IMR-90 (cell line): Measurements from ENCODE around the gene OPA3. TPM values are rescaled to one million over a fixed set of nuclear protein-coding genes. Genes with fewer than 3 reads are reported as not detected.

ENCODE experiments used
- ATAC-seq: fragments of 200-7000 bp; cut with Tn5 transposase; 2 replicates; pipeline ENCODE4 v1.9.1; 2020; ENCODE audit warnings: low read depth, mild to moderate bottlenecking, moderate library complexity
- BruUV-seq: library from RNA; stranded (reverse); fragments of 400-500 nt; replicated peaks from 2 replicates; lab custom pipeline; 2021; lab: Mats Ljungman, UMichigan
- CTCF ChIA-PET: fragments of 300-600 bp; formaldehyde crosslinking; extraction: SDS; loops from one replicate; lab custom pipeline; 2021; ENCODE audit warnings: antibody characterized with exemption; lab: Yijun Ruan, JAX
- POLR2A ChIA-PET: fragments of 300-600 bp; sonication (Branson Sonifier 250); formaldehyde crosslinking; loops from one replicate; lab custom pipeline; 2022; ENCODE audit warnings: antibody characterized with exemption; ENCODE audit not compliant: unreplicated experiment; lab: Charles Lee
- DNase-seq: peaks from one replicate; pipeline ENCODE4 v3.0.0; 2013
- H2AFZ ChIP-seq: replicated peaks from 2 replicates; pipeline ENCODE3; 2013; ENCODE audit warnings: low read length, mild to moderate bottlenecking; ENCODE audit not compliant: poor library complexity
- H2AK5ac ChIP-seq: 2 replicates; pipeline ENCODE4 v1.6.1; 2013; ENCODE audit warnings: low read depth, low read length, inconsistent platforms
- H2AK9ac ChIP-seq: replicated peaks from 2 replicates; pipeline ENCODE3; 2013; ENCODE audit warnings: mild to moderate bottlenecking, low read depth, low read length, moderate library complexity; ENCODE audit not compliant: poor library complexity
- H2BK120ac ChIP-seq: 2 replicates; pipeline ENCODE4 v1.6.1; 2013; ENCODE audit warnings: low read depth, low read length, inconsistent platforms
- H2BK15ac ChIP-seq: 3 replicates; pipeline ENCODE4 v1.6.1; 2013; ENCODE audit warnings: low read depth, low read length, inconsistent platforms
- H2BK20ac ChIP-seq: 2 replicates; pipeline ENCODE4 v1.6.1; 2013; ENCODE audit warnings: low read depth, mild to moderate bottlenecking, inconsistent platforms, low read length, moderate library complexity
- H2BK5ac ChIP-seq: 2 replicates; pipeline ENCODE4 v1.6.1; 2013; ENCODE audit warnings: mild to moderate bottlenecking, low read depth, low read length, inconsistent platforms; ENCODE audit not compliant: poor library complexity, severe bottlenecking
- H3K14ac ChIP-seq: replicated peaks from 2 replicates; pipeline ENCODE4 v1.6.1; 2013; ENCODE audit warnings: low read depth, low read length, inconsistent platforms
- H3K18ac ChIP-seq: 2 replicates; pipeline ENCODE4 v1.6.1; 2013; ENCODE audit warnings: low read depth, low read length, control low read depth
- H3K23ac ChIP-seq: 2 replicates; pipeline ENCODE4 v1.6.1; 2013; ENCODE audit warnings: low read depth, low read length, inconsistent platforms
- H3K27ac ChIP-seq: 2 replicates; pipeline ENCODE4 v1.5.1; 2013; ENCODE audit warnings: mild to moderate bottlenecking, control low read depth, low read length; ENCODE audit not compliant: insufficient read depth
- H3K27me3 ChIP-seq: 2 replicates; pipeline ENCODE4 v1.6.1; 2013; ENCODE audit warnings: low read length; ENCODE audit not compliant: control insufficient read depth, insufficient read depth
- H3K36me3 ChIP-seq: 2 replicates; pipeline ENCODE4 v1.6.1; 2013; ENCODE audit warnings: low read length, mixed read lengths; ENCODE audit not compliant: control insufficient read depth, insufficient read depth
- H3K4ac ChIP-seq: 2 replicates; pipeline ENCODE4 v1.6.1; 2013; ENCODE audit warnings: low read depth, low read length, inconsistent platforms
- H3K4me1 ChIP-seq: 2 replicates; pipeline ENCODE4 v1.6.1; 2013; ENCODE audit warnings: low read length, mixed read lengths; ENCODE audit not compliant: control insufficient read depth, insufficient read depth
- H3K4me2 ChIP-seq: 2 replicates; pipeline ENCODE4 v1.6.1; 2013; ENCODE audit warnings: low read depth, mild to moderate bottlenecking, control low read depth, low read length, moderate library complexity
- H3K4me3 ChIP-seq: 2 replicates; pipeline ENCODE4 v1.5.1; 2013; ENCODE audit warnings: low read depth, mild to moderate bottlenecking, control low read depth, low read length, moderate library complexity; ENCODE audit not compliant: insufficient read depth
- H3K56ac ChIP-seq: 2 replicates; pipeline ENCODE4 v1.6.1; 2013; ENCODE audit warnings: low read length, inconsistent platforms; ENCODE audit not compliant: insufficient read depth; ENCODE audit errors: extremely low read depth
- H3K79me1 ChIP-seq, 2 experiments: 2 replicates each; pipeline ENCODE4 v1.6.1; 2013; ENCODE audit warnings: low read length in 2 of 2, inconsistent platforms in 1 of 2, low read depth in 1 of 2
- H3K9ac ChIP-seq: 2 replicates; pipeline ENCODE4 v1.6.1; 2013; ENCODE audit warnings: low read depth, low read length, control low read depth
- H3K9me1 ChIP-seq: 2 replicates; pipeline ENCODE4 v1.6.1; 2013; ENCODE audit warnings: low read length, inconsistent platforms; ENCODE audit not compliant: insufficient read depth
- H3K9me3 ChIP-seq: 2 replicates; pipeline ENCODE4 v1.6.1; 2013; ENCODE audit warnings: low read length; ENCODE audit not compliant: control insufficient read depth, insufficient read depth
- H4K20me1 ChIP-seq: 2 replicates; pipeline ENCODE4 v1.6.1; 2013; ENCODE audit warnings: low read length, inconsistent platforms; ENCODE audit not compliant: insufficient read depth
- H4K5ac ChIP-seq: 2 replicates; pipeline ENCODE4 v1.6.1; 2013; ENCODE audit warnings: mild to moderate bottlenecking, low read depth, low read length, control low read depth
- H4K8ac ChIP-seq, 2 experiments: 2 replicates each; pipeline ENCODE4 v1.6.1; 2013; ENCODE audit warnings: low read depth in 2 of 2, low read length in 2 of 2, control low read depth in 1 of 2, inconsistent platforms in 1 of 2
- H4K91ac ChIP-seq: 2 replicates; pipeline ENCODE4 v1.6.1; 2013; ENCODE audit warnings: low read depth, low read length, inconsistent platforms; ENCODE audit not compliant: insufficient read depth
- BHLHE40 ChIP-seq: fragments of 150-350 bp; IDR thresholded peaks from 2 replicates; pipeline ENCODE4 v1.6.1; 2016; ENCODE audit warnings: mild to moderate bottlenecking, low read depth, low read length
- CEBPB ChIP-seq: IDR thresholded peaks from 2 replicates; pipeline ENCODE4 v1.6.1; 2012; ENCODE audit warnings: low read depth, low read length, improper control_type of control experiment
- CHD1 ChIP-seq: IDR thresholded peaks from 2 replicates; pipeline ENCODE4 v1.6.1; 2012; ENCODE audit warnings: low read depth, low read length, improper control_type of control experiment
- FOS ChIP-seq: fragments of 150-350 bp; IDR thresholded peaks from 2 replicates; pipeline ENCODE4 v1.6.1; 2016; ENCODE audit warnings: low read depth, low read length
- MAFK ChIP-seq: IDR thresholded peaks from 2 replicates; pipeline ENCODE4 v1.6.1; 2012; ENCODE audit warnings: low read depth, low read length, improper control_type of control experiment
- MAZ ChIP-seq: IDR thresholded peaks from 2 replicates; pipeline ENCODE4 v1.6.1; 2012; ENCODE audit warnings: low read depth, mild to moderate bottlenecking, low read length, improper control_type of control experiment, moderate library complexity, borderline replicate concordance
- NFE2L2 ChIP-seq: fragments of 150-350 bp; IDR thresholded peaks from 2 replicates; pipeline ENCODE4 v1.6.1; 2016; ENCODE audit warnings: low read depth, mild to moderate bottlenecking, low read length
- POLR2A ChIP-seq: IDR thresholded peaks from 2 replicates; pipeline ENCODE4 v1.6.1; 2012; ENCODE audit warnings: mild to moderate bottlenecking, low read depth, low read length
- RAD21 ChIP-seq: IDR thresholded peaks from 2 replicates; pipeline ENCODE4 v1.6.1; 2012; ENCODE audit warnings: low read length, improper control_type of control experiment
- RCOR1 ChIP-seq: IDR thresholded peaks from 2 replicates; pipeline ENCODE4 v1.6.1; 2012; ENCODE audit warnings: mild to moderate bottlenecking, low read length, improper control_type of control experiment; ENCODE audit not compliant: insufficient replicate concordance
- RFX5 ChIP-seq: IDR thresholded peaks from 2 replicates; pipeline ENCODE4 v1.8.0; 2012; ENCODE audit warnings: low read depth, mild to moderate bottlenecking, low read length, moderate library complexity
- SMC3 ChIP-seq: fragments of 150-350 bp; IDR thresholded peaks from 2 replicates; pipeline ENCODE4 v1.6.1; 2016; ENCODE audit warnings: low read depth, mild to moderate bottlenecking, antibody characterized with exemption, low read length, moderate library complexity
- WGBS, 2 experiments: methylation state at CpG; one replicate each; pipeline versions ENCODE4 v1.1.5 to v1.1.7; 2013; ENCODE audit warnings: missing lambda C conversion rate in 2 of 2; ENCODE audit not compliant: insufficient read length in 1 of 2; ENCODE audit errors: extremely low coverage in 2 of 2; 5-methylcytosine and 5-hydroxymethylcytosine counted together
- dilution Hi-C: fragments of 300-500 bp; cut with HindIII; formaldehyde crosslinking; loops from one replicate; pipeline ENCODE4 v1.14.3; 2018; ENCODE audit warnings: low sequenced_read_pairs; ENCODE audit not compliant: unreplicated experiment
- in situ Hi-C: fragments of 300-500 bp; cut with MboI; formaldehyde crosslinking; loops from 3 replicates; pipeline ENCODE4 v1.14.3; 2019; ENCODE audit warnings: low sequenced_read_pairs, inconsistent platforms, mixed read lengths
- intact Hi-C: fragments of 100-400 bp; cut with micrococcal nuclease; formaldehyde crosslinking; loops from 2 replicates; pipeline ENCODE4 v1.10.0; 2022
- polyA plus RNA-seq, 3 experiments: library from polyadenylated mRNA; depleted of rRNA; stranded (reverse); fragments of >200 nt; gene quantifications; 2 replicates each; pipeline ENCODE4 v1.2.3, GENCODE V29; 2012; ENCODE audit warnings: low replicate concordance in 1 of 3
- total RNA-seq: library from RNA; depleted of rRNA; stranded (reverse); fragments of >200 nt; gene quantifications from 2 replicates; pipeline ENCODE4 v1.2.3, GENCODE V29; 2012
- TF ChIP-seq, protein P1 (sequence below): fragments of 150-350 bp; IDR thresholded peaks from 2 replicates; pipeline ENCODE4 v1.6.1; 2016; ENCODE audit warnings: low read depth, mild to moderate bottlenecking, low read length, moderate library complexity, borderline replicate concordance
- TF ChIP-seq, protein P2 (sequence below): fragments of 150-350 bp; IDR thresholded peaks from 2 replicates; pipeline ENCODE4 v1.6.1; 2017; ENCODE audit warnings: mild to moderate bottlenecking, antibody characterized with exemption, low read length, low read depth
- TF ChIP-seq, protein P3 (sequence below): conservative IDR thresholded peaks from 2 replicates; pipeline ENCODE4 v1.5.1; 2012; ENCODE audit warnings: mild to moderate bottlenecking, low read depth, low read length, improper control_type of control experiment

Gene OPA3
- total and polyA plus RNA-seq, 2 of the 4 experiments (the other 2 are of a cell fraction): 5.2 to 9.6 TPM

DNA sequence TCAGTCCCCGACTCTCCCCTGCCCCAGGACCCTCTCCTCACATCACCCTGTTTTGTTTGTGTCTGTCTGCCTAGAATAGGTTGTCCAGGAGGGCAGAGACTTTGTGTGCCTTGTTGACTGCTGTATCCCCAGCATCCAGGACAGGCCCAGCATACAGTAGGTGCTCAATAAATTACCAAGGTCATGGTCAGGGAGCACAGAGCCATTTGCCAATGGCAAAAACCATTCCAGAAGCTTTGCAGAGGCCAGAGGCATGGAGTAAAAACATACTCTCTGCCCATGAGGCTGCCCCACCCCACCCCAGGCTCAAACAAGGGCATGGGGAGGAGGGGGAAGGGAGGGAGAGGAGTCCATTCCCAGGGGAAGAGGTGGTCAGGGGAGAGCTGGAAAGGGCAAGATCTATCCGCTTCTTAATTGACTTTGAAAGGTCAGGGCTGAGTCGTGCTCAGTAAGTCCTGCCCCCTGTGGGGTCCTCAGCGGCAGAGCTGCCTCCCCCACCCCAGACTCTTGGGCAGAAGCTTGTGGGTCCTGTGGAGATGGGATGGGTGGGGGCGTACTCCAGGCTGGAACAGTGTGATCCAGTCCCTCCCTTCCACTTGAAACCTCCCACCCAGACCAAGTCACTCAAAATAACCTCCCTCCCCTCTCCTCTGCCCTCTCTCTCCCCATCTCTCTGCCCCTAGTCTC lies 13.0 kb upstream of the OPA3 start:
- DNase-seq (no peak), ATAC-seq (no peak)
- Histone ChIP-seq H3K9me1 (0 out of 2 replicates have a peak, but pooled peaks cover 3% of the 10 kb centered on the region), H3K27ac (no peak overlapping the region), H3K56ac (no peak overlapping the region), H2BK5ac (no peak overlapping the region), H3K14ac (no peak overlapping the region), H4K5ac (no peak overlapping the region), H3K4me1 (no peaks in the 10 kb centered on the region), H2AK9ac (no peak overlapping the region), H2AFZ (peak overlapping the region; percentile 86), H3K9me3 (peaks cover 2% of the 10 kb centered on the region; the same call in 1 of the 2 replicates), H2BK15ac (no peak overlapping the region), H3K36me3 (no peaks in the 10 kb centered on the region), H3K23ac (no peak overlapping the region), H3K27me3 (peaks cover 58% of the 10 kb centered on the region), H2AK5ac (peak overlapping the region; percentile 28; the same call in 1 of the 2 replicates), H3K4me3 (no peak overlapping the region), H4K20me1 (no peaks in the 10 kb centered on the region; the same call in 1 of the 2 replicates), H3K4ac (no peak overlapping the region), H4K91ac (no peak overlapping the region), H3K79me1 (no peaks in the 10 kb centered on the region), H3K18ac (no peak overlapping the region), H2BK20ac (no peak overlapping the region), H2BK120ac (peak overlapping the region; percentile 26), H3K9ac (no peak overlapping the region; the same call in 1 of the 2 replicates), H4K8ac (peak overlapping the region; percentile 50 to 63), H3K4me2 (no peak overlapping the region; the same call in 1 of the 2 replicates)
- in situ Hi-C loops (no loop called here), intact Hi-C loops (no loop called here), dilution Hi-C loops (no loop called here)
- BruUV-seq: no TSS peak
- no CpG with 5 or more reads among the region's 5 CpGs for WGBS, 2 experiments
- CTCF ChIA-PET: interaction anchor here (1.1 kb wide), 1 partner anchor 104 kb away, joined by 3 read pairs; no protein-coding TSS in a partner anchor
- POLR2A ChIA-PET: no interaction called here
- TF ChIP-seq CHD1 (no peak), BHLHE40 (no peak), POLR2A (no peak), RAD21 (no peak), RCOR1 (no peak), MAZ (no peak), RFX5 (no peak), NFE2L2 (no peak), SMC3 (no peak), MAFK (no peak), FOS (no peak), CEBPB (no peak)
- TF ChIP-seq, protein P1, sequence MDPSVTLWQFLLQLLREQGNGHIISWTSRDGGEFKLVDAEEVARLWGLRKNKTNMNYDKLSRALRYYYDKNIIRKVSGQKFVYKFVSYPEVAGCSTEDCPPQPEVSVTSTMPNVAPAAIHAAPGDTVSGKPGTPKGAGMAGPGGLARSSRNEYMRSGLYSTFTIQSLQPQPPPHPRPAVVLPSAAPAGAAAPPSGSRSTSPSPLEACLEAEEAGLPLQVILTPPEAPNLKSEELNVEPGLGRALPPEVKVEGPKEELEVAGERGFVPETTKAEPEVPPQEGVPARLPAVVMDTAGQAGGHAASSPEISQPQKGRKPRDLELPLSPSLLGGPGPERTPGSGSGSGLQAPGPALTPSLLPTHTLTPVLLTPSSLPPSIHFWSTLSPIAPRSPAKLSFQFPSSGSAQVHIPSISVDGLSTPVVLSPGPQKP: no peak
- TF ChIP-seq, protein P2, sequence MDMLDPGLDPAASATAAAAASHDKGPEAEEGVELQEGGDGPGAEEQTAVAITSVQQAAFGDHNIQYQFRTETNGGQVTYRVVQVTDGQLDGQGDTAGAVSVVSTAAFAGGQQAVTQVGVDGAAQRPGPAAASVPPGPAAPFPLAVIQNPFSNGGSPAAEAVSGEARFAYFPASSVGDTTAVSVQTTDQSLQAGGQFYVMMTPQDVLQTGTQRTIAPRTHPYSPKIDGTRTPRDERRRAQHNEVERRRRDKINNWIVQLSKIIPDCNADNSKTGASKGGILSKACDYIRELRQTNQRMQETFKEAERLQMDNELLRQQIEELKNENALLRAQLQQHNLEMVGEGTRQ: no peak
- TF ChIP-seq, protein P3, sequence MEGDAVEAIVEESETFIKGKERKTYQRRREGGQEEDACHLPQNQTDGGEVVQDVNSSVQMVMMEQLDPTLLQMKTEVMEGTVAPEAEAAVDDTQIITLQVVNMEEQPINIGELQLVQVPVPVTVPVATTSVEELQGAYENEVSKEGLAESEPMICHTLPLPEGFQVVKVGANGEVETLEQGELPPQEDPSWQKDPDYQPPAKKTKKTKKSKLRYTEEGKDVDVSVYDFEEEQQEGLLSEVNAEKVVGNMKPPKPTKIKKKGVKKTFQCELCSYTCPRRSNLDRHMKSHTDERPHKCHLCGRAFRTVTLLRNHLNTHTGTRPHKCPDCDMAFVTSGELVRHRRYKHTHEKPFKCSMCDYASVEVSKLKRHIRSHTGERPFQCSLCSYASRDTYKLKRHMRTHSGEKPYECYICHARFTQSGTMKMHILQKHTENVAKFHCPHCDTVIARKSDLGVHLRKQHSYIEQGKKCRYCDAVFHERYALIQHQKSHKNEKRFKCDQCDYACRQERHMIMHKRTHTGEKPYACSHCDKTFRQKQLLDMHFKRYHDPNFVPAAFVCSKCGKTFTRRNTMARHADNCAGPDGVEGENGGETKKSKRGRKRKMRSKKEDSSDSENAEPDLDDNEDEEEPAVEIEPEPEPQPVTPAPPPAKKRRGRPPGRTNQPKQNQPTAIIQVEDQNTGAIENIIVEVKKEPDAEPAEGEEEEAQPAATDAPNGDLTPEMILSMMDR: no peak
